ENCODE measurements around the gene GEMIN7.
A peak's percentile ranks its signal among the peaks of the same experiment; 100 is the strongest.

The GEMIN7 gene

GRCh38 chr19:45079063-45079910, at the start of gene GEMIN7:
GEMIN7 (plus strand) TSS chr19:45079260; CDS start chr19:45090115, 10,855 bp downstream.
- DNase-seq: peak; percentile 44

- DNase-seq: no peak
Observed at GRCh38 chr19:45030825-45031224, 48.2 kb upstream of the GEMIN7 start.

- DNase-seq: no peak
Observed at GRCh38 chr19:45032421-45032820, 46.6 kb upstream of the GEMIN7 start.

GRCh38 chr19:45035755-45036154, 43.3 kb upstream of the GEMIN7 start:
- DNase-seq: no peak

- no peak for DNase-seq
Observed at GRCh38 chr19:45037393-45038169, 41.5 kb upstream of the GEMIN7 start.

GRCh38 chr19:45038931-45039893, 39.8 kb upstream of the GEMIN7 start, which contains the start of gene CLASRP:
CLASRP (plus strand) TSS chr19:45039045; CDS start chr19:45040213, 1,168 bp downstream.
- DNase-seq: peak; percentile 84

- no peak for DNase-seq
Observed at GRCh38 chr19:45040059-45040771, 38.8 kb upstream of the GEMIN7 start.

- DNase-seq: no peak
Observed at GRCh38 chr19:45041125-45041524, 37.9 kb upstream of the GEMIN7 start.

GRCh38 chr19:45045671-45046353, 33.2 kb upstream of the GEMIN7 start:
- DNase-seq: no peak

GRCh38 chr19:45046355-45046754, 32.7 kb upstream of the GEMIN7 start:
- no peak for DNase-seq

- no peak for DNase-seq
Observed at GRCh38 chr19:45047188-45047797, 31.8 kb upstream of the GEMIN7 start.

GRCh38 chr19:45049073-45049736, 29.9 kb upstream of the GEMIN7 start:
- no peak for DNase-seq

- DNase-seq: no peak
Observed at GRCh38 chr19:45050036-45050435, 29.0 kb upstream of the GEMIN7 start.

GRCh38 chr19:45051929-45052579, 27.0 kb upstream of the GEMIN7 start:
- DNase-seq: no peak

- DNase-seq: no peak
Observed at GRCh38 chr19:45056831-45057230, 22.2 kb upstream of the GEMIN7 start.

GRCh38 chr19:45057444-45057843, 21.6 kb upstream of the GEMIN7 start:
- DNase-seq: no peak

GRCh38 chr19:45058622-45059159, 20.4 kb upstream of the GEMIN7 start:
- no peak for DNase-seq

GRCh38 chr19:45059258-45059965, 19.6 kb upstream of the GEMIN7 start:
- DNase-seq: no peak

GRCh38 chr19:45061965-45062364, 17.1 kb upstream of the GEMIN7 start:
- DNase-seq: no peak

All from NCI-H1048 (cell line).